Colonic mucosa (tissue), 4 donors: ENCODE results near the gene IL1A. TPM values are rescaled to one million over a fixed set of nuclear protein-coding genes. Genes with fewer than 3 reads are reported as not detected.

Experiments
- DNase-seq: peaks from one replicate; pipeline ENCODE4 v3.0.0-alpha.2; 2020
- H3K27ac ChIP-seq: fragments of 200-600 bp; one replicate; pipeline ENCODE4 v1.8.0; 2021
- H3K27me3 ChIP-seq: fragments of 200-600 bp; one replicate; pipeline ENCODE4 v1.8.0; 2021
- H3K36me3 ChIP-seq: fragments of 200-600 bp; one replicate; pipeline ENCODE4 v1.8.0; 2021
- H3K4me1 ChIP-seq: fragments of 200-600 bp; one replicate; pipeline ENCODE4 v1.8.0; 2021; ENCODE audit warnings: mild to moderate bottlenecking
- H3K4me3 ChIP-seq: fragments of 200-600 bp; one replicate; pipeline ENCODE4 v1.8.0; 2021
- H3K9ac ChIP-seq, 2 donors: one replicate each; pipeline ENCODE4 v1.7.0; 2013; ENCODE audit warnings: control low read depth in 2 of 2, low read depth in 2 of 2, low read length in 2 of 2
- H3K9me3 ChIP-seq: fragments of 200-600 bp; one replicate; pipeline ENCODE4 v1.8.0; 2021
- CTCF ChIP-seq: fragments of 200-600 bp; IDR thresholded peaks from one replicate; pipeline ENCODE4 v1.8.0; 2022; ENCODE audit warnings: antibody characterized with exemption, mild to moderate bottlenecking
- intact Hi-C: fragments of 100-400 bp; cut with DNase I; formaldehyde crosslinking; loops from one replicate; pipeline ENCODE4 v1.14.1; 2022
- total RNA-seq, 2 donors: library from RNA; stranded (reverse); fragmentation: NEBNext Ultra II Directional in 1 of 2; extraction: Animal tissue kit (Norgen Biotek cat#: 25700) in 1 of 2; gene quantifications; one replicate each; pipeline ENCODE4 v1.2.1, GENCODE V29; 2021
- donor health status: healthy.
- donor health status: DM: no; HTN: no; CAD: no.
- donor health status: DM: no; HTN: no; CAD: no.

IL1A gene
- total RNA-seq, 2 donors from 2014 or later, result 0.45 TPM; not detected in 1

DNA sequence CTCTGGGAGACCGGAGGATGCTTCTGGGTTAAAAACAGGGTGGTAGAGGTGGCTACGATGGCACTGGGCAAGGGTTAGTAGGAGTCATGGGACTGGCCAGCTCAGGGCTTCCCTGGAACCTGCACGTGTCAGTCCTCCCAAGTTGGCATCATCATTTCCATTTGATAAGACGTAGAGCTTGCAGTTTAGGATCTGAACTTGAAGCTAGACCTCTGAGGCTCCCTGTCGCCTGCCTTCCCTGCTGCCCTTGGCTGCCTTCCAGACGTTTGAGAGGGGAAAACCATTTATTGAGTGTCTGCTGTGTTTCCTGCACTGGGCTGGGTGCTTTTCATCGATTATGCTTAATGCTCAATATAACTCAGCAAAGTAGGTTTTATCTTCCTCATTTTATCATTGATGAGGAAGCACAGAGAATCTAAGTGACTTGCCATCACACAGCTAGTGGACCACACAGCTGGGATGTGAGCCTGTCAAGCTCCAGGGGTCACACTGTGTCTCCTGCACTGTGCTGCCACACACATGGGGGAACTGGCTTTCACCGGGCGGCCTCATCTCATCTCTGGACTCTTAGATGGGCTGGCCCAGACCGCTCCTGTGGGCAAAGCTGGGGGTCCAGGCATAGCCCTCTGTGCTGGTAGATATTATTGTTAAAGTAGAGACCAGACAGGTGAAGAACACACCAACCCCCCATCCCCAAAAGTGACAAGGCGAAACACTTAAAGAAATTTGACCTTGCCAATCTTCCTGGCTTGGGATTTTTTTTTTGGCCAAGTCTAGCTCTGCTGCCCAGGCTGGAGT is 55.7 kb downstream of the IL1A start:
- no peak overlapping the region for H3K4me3 ChIP-seq
- no peaks in the 10 kb centered on the region for H3K27me3 ChIP-seq
- no peak overlapping the region for H3K27ac ChIP-seq
- no peak for TF ChIP-seq CTCF
- no peaks in the 10 kb centered on the region for H3K4me1 ChIP-seq
- no peak for DNase-seq
- no peaks in the 10 kb centered on the region for H3K9me3 ChIP-seq
- H3K9ac ChIP-seq, result no peak overlapping the region
- H3K36me3 ChIP-seq, result no peaks in the 10 kb centered on the region
- intact Hi-C loops, result no loop called here

DNA sequence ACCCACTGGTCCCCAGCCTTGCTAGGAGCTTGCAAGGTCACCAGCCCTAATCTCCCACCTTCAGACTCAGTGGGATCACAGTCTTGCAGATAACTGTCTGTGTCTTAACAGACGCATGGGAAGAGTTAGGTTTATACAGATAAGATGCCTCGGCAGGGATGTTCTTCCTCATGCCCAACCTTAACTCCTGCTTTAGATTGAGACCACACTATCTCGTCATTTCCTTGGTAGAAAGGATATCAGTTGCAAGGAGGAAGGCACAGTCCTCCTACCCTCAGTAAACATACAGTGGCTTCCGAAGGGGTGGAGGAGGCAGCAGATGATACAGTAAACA is 56.3 kb downstream of the IL1A start:
- H3K27ac ChIP-seq, result no peak overlapping the region
- H3K9ac ChIP-seq, result no peak overlapping the region
- intact Hi-C loops, result no loop called here
- H3K27me3 ChIP-seq, result no peaks in the 10 kb centered on the region
- DNase-seq, result no peak
- no peak for TF ChIP-seq CTCF
- no peaks in the 10 kb centered on the region for H3K36me3 ChIP-seq
- no peak overlapping the region for H3K4me3 ChIP-seq
- H3K4me1 ChIP-seq, result no peaks in the 10 kb centered on the region
- H3K9me3 ChIP-seq, result no peaks in the 10 kb centered on the region

DNA sequence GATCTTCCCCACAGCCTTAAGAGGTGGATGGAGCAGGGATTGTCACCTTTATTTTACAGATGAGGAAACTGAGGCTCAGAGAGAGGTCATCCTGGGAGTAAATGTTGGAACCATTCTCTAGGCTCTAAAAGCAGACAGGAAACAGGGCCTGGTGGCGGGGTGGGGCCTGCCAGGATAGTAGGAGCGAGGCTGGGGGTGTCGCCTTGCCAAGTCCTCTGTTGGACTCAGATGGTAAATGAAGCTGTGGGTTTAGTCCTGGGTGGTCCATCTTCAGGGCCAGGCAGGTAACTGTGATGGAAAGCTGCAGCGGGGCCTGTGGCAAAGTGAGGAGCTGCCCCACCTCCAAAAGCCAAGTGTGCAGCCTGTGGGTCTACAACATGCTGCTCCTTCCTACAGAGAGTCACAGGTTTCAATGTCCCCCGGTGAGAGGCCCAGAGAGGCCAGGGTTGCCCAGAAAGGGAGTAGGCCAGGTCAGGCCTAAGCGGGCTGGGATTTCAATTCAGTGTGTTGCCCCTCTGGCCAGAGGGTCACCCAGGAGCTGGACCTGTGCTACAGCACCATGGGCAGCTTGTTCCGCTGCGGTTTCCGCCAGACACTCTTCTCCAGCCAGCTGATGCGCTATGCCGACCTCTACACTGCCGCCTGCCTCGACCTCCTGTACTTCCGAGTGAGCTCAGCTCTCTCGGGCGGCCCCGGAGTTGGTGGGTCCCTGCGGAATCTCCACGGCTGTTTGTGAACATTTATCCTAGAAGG is 56.8 kb downstream of the IL1A start:
- no peaks in the 10 kb centered on the region for H3K36me3 ChIP-seq
- no peak overlapping the region for H3K4me3 ChIP-seq
- H3K27me3 ChIP-seq, result no peaks in the 10 kb centered on the region
- no peaks in the 10 kb centered on the region for H3K9me3 ChIP-seq
- H3K9ac ChIP-seq, result no peak overlapping the region
- H3K4me1 ChIP-seq, result no peaks in the 10 kb centered on the region
- no peak for DNase-seq
- TF ChIP-seq CTCF, result no peak
- intact Hi-C loops, result loop anchor here (2.0 kb wide), 1 partner anchor 127 kb away; no protein-coding TSS in a partner anchor
- no peak overlapping the region for H3K27ac ChIP-seq

DNA sequence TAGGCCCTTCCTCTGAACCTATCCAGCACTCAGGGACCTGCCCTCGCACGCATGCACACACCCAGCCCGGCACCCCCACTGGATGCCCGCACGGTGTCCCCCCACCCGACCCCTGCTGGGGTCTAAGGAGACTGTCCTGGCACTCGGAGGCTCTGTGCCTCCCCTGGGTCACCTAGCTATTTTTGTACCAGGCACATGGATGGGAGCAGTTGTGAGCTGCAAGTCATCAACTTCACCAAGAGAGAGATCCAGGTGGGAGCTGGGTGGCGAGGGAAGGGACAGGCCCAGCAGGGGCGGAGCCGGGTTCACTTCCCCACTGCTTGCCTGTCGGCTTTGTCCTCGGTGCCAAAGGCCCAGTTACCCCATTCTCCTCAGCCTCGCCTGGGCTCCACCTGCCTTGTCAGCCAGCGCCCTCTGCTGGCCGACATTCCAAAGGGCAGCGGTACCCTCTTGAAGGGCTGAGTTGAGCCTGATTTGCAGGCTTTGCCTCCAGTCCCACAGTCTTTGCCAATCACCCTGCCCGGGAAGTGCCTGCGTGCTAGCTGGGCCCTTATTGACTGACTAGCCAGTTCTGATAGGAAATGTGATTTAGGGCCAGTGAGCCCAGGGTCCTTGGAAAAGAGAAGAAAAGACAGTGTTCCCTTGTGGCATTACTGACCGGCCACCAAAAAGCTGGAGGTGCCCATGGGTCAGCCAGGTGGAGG is 57.7 kb downstream of the IL1A start:
- intact Hi-C loops, result loop anchor here (2.0 kb wide), 1 partner anchor 126 kb away; no protein-coding TSS in a partner anchor
- Histone ChIP-seq H3K27ac (no peak overlapping the region), H3K9me3 (no peaks in the 10 kb centered on the region), H3K4me3 (no peak overlapping the region), H3K9ac (no peak overlapping the region), H3K36me3 (no peaks in the 10 kb centered on the region), H3K4me1 (no peaks in the 10 kb centered on the region), H3K27me3 (no peaks in the 10 kb centered on the region)
- peak; percentile 91 for DNase-seq
- peak; percentile 94 for TF ChIP-seq CTCF
